ENCODE measurements around the gene NCBP3.

GRCh38 chr17:3866276-3866675 lies 20.2 kb upstream of the NCBP3 start:
- no peak for TF ChIP-seq POLR2A (IDR thresholded peaks at IDR 0.05)
- TF ChIP-seq CTCF (IDR thresholded peaks at IDR 0.05) = no peak
- no peak for TF ChIP-seq POLR2AphosphoS5 (IDR thresholded peaks at IDR 0.05)

Measured in prostate gland (tissue), 2 donors.